ENCODE data around the gene CREB3L1.

CREB3L1 gene

GRCh38 chr11:46367916-46368267 is 90.4 kb downstream of the CREB3L1 start:
- DNase-seq, result no peak

GRCh38 chr11:46369458-46370152 is 92.1 kb downstream of the CREB3L1 start:
- DNase-seq, result peak; percentile 37

- DNase-seq, result no peak
Measured at GRCh38 chr11:46370253-46370652, 92.8 kb downstream of the CREB3L1 start.

Data from activated CD4-positive, alpha-beta T cell treated with anti-CD3 and anti-CD28 coated beads for 1 hour (primary cell).